Neutrophil (primary cell): ENCODE data around the gene CATSPER1.

Experiments used
- H3K27ac ChIP-seq: fragments of 200-600 bp; sonication (generic); 2 replicates; pipeline ENCODE4 v1.5.1; 2016; ENCODE audit warnings: mild to moderate bottlenecking, moderate library complexity
- H3K27me3 ChIP-seq: fragments of 200-600 bp; sonication (generic); 2 replicates; pipeline ENCODE4 v1.6.0; 2016; ENCODE audit warnings: mild to moderate bottlenecking
- H3K36me3 ChIP-seq: fragments of 200-600 bp; sonication (generic); 2 replicates; pipeline ENCODE4 v1.5.1; 2017
- H3K4me1 ChIP-seq, 2 experiments: fragments of 200-600 bp in 1 of 2; sonication (generic) in 1 of 2; 1 replicate in 1 of 2; 2 replicates in 1 of 2; pipeline versions ENCODE4 v1.5.1 to v1.6.1; 2013 to 2016; ENCODE audit warnings: low read depth in 1 of 2, low read length in 1 of 2, mild to moderate bottlenecking in 1 of 2, moderate library complexity in 1 of 2; ENCODE audit not compliant: control insufficient read depth in 1 of 2, insufficient read depth in 1 of 2
- H3K4me3 ChIP-seq, 2 experiments: fragments of 200-600 bp in 1 of 2; sonication (generic) in 1 of 2; 1 replicate in 1 of 2; 2 replicates in 1 of 2; pipeline ENCODE4 v1.5.1; 2013 to 2016; ENCODE audit warnings: low read depth in 1 of 2, low read length in 1 of 2, mild to moderate bottlenecking in 1 of 2, moderate library complexity in 1 of 2
- H3K9me3 ChIP-seq: fragments of 200-600 bp; sonication (generic); 2 replicates; pipeline ENCODE4 v1.5.1; 2016
- CTCF ChIP-seq: fragments of 200-600 bp; sonication (generic); IDR thresholded peaks from 2 replicates; pipeline ENCODE4 v1.5.1; 2016; ENCODE audit warnings: antibody characterized with exemption

CATSPER1 gene

GRCh38 chr11:65992056-65992455 is 34.2 kb downstream of the CATSPER1 start:
- Histone ChIP-seq H3K4me1 (peaks cover 6% of the 10 kb centered on the region in 2 experiments), H3K4me3 (no peak overlapping the region), H3K27me3 (no peaks in the 10 kb centered on the region), H3K27ac (no peak overlapping the region), H3K36me3 (peaks cover 7% of the 10 kb centered on the region), H3K9me3 (no peaks in the 10 kb centered on the region)
- TF ChIP-seq CTCF: no peak

- H3K4me1 ChIP-seq: peaks cover 6% of the 10 kb centered on the region in 2 experiments
- peak; percentile 99 for TF ChIP-seq CTCF
- no peaks in the 10 kb centered on the region for H3K36me3 ChIP-seq
- H3K4me3 ChIP-seq: no peak overlapping the region
- peak overlapping the region; percentile 46 for H3K27ac ChIP-seq
- no peaks in the 10 kb centered on the region for H3K27me3 ChIP-seq
- H3K9me3 ChIP-seq: no peaks in the 10 kb centered on the region
These were observed 37.3 kb downstream of the CATSPER1 start for GRCh38 chr11:65988791-65989592.

- no peak overlapping the region for H3K4me3 ChIP-seq
- no peaks in the 10 kb centered on the region for H3K36me3 ChIP-seq
These were observed 38.9 kb downstream of the CATSPER1 start for GRCh38 chr11:65987336-65987735.

GRCh38 chr11:65983589-65983987 is 42.7 kb downstream of the CATSPER1 start:
- Histone ChIP-seq H3K27me3 (no peaks in the 10 kb centered on the region), H3K4me3 (no peak overlapping the region), H3K36me3 (peaks cover 14% of the 10 kb centered on the region), H3K4me1 (no peaks in the 10 kb centered on the region), H3K9me3 (no peaks in the 10 kb centered on the region), H3K27ac (no peak overlapping the region)
- TF ChIP-seq CTCF: no peak

More at GRCh38 chr11:65987336-65987735, 38.9 kb downstream of the CATSPER1 start:
- Histone ChIP-seq H3K27me3 (no peaks in the 10 kb centered on the region), H3K27ac (no peak overlapping the region), H3K9me3 (no peaks in the 10 kb centered on the region), H3K4me1 (peaks cover 6% of the 10 kb centered on the region in 2 experiments)
- TF ChIP-seq CTCF: no peak

GRCh38 chr11:65982824-65983588 is 43.3 kb downstream of the CATSPER1 start:
- Histone ChIP-seq H3K4me3 (no peak overlapping the region), H3K27me3 (no peaks in the 10 kb centered on the region), H3K9me3 (no peaks in the 10 kb centered on the region), H3K36me3 (peaks cover 20% of the 10 kb centered on the region), H3K4me1 (no peaks in the 10 kb centered on the region), H3K27ac (no peak overlapping the region)
- no peak for TF ChIP-seq CTCF
